Right lobe of liver (tissue), 6 donors: ENCODE results near the gene TARBP1. TPM values are rescaled to one million over a fixed set of nuclear protein-coding genes. Genes with fewer than 3 reads are reported as not detected.

Experiments
- ATAC-seq, 4 donors: fragments of 200-7000 bp; cut with Tn5 transposase; one replicate each; pipeline ENCODE4 v1.9.1; 2020; ENCODE audit warnings: mild to moderate bottlenecking in 4 of 4, moderate library complexity in 4 of 4
- DNase-seq, 3 donors: peaks; one replicate each; pipeline ENCODE4 v3.0.0-alpha.2; 2020
- H3K27ac ChIP-seq, 3 donors: fragments of 200-600 bp; one replicate each; pipeline ENCODE4 v1.8.0; 2022
- H3K27me3 ChIP-seq, 2 donors: fragments of 200-600 bp; one replicate each; pipeline ENCODE4 v1.8.0; 2022
- H3K36me3 ChIP-seq, 4 donors: fragments of 200-600 bp; sonication (generic) in 1 of 4; one replicate each; pipeline versions ENCODE4 v1.5.1 to v1.8.0; 2017 to 2022; ENCODE audit warnings: control low read depth in 1 of 4
- H3K4me1 ChIP-seq, 4 donors: fragments of 200-600 bp; sonication (generic) in 1 of 4; one replicate each; pipeline versions ENCODE4 v1.5.1 to v1.8.0; 2017 to 2022; ENCODE audit warnings: control low read depth in 1 of 4
- H3K4me3 ChIP-seq, 3 donors: fragments of 200-600 bp; one replicate each; pipeline ENCODE4 v1.8.0; 2022
- H3K9me3 ChIP-seq, 4 donors: fragments of 200-600 bp; sonication (generic) in 1 of 4; one replicate each; pipeline versions ENCODE4 v1.5.1 to v1.8.0; 2017 to 2022; ENCODE audit warnings: control low read depth in 1 of 4
- CTCF ChIP-seq, 4 donors: fragments of 200-600 bp in 3 of 4; fragments of 450-650 bp in 1 of 4; IDR thresholded peaks; one replicate each; pipeline versions ENCODE4 v1.5.1 to v1.8.0; 2016 to 2022; ENCODE audit warnings: antibody characterized with exemption in 4 of 4, mild to moderate bottlenecking in 2 of 4
- POLR2A ChIP-seq: fragments of 450-650 bp; IDR thresholded peaks from one replicate; pipeline ENCODE4 v1.6.1; 2017; ENCODE audit warnings: antibody characterized with exemption, mild to moderate bottlenecking
- WGBS: methylation state at CpG from one replicate; pipeline ENCODE4 v1.1.6; 2018; ENCODE audit warnings: low coverage, low lambda C conversion rate; ENCODE audit not compliant: insufficient coverage; ENCODE audit errors: missing lambda C conversion rate; 5-methylcytosine and 5-hydroxymethylcytosine counted together
- intact Hi-C, 2 donors: fragments of 100-400 bp; cut with DNase I; formaldehyde crosslinking; loops; one replicate each; pipeline versions ENCODE4 v1.11.2 to v1.14.1; 2022
- total RNA-seq, 6 experiments: library from RNA; depleted of rRNA in 2 of 6; stranded (reverse); fragments of >200 nt in 2 of 6; fragmentation: NEBNext Ultra II Directional in 3 of 6; extraction: Animal tissue kit (Norgen Biotek cat#: 25700) in 3 of 6; gene quantifications; one replicate each; pipeline versions ENCODE4 v1.1.0 to v1.2.4, GENCODE V29; 2016 to 2023
- donor health status: DM: no; HTN: yes; CAD: no.
- donor health status: DM: no; HTN: no; CAD: no.
- donor health status: DM: no; HTN: no; CAD: no.
- donor health status: DM: no; HTN: yes; CAD: no.
- donor health status: DM: no; HTN: yes; CAD: no.

TARBP1 gene
- total RNA-seq, 6 experiments from 2014 or later = 7.2 to 16.7 (median 8.0) TPM

- TF ChIP-seq POLR2A = peak; percentile 89
- no peak for TF ChIP-seq CTCF (IDR thresholded peaks at IDR 0.05)
- Histone ChIP-seq H3K36me3 (peaks cover 0 to 17% (median 8%) of the 10 kb centered on the region in 4 donors), H3K27ac (peak within 1 kb of the TSS; percentile 90 to 99 (median 97)), H3K4me1 (peaks cover 0 to 19% (median 5%) of the 10 kb centered on the region in 4 donors), H3K4me3 (peak within 1 kb of the TSS; percentile 66 to 80 (median 78)), H3K27me3 (no peaks in the 10 kb centered on the region), H3K9me3 (no peaks in the 10 kb centered on the region)
- intact Hi-C loops = no loop called here
- ATAC-seq = peak; percentile 93
- WGBS = under 1% methylated on average over 33 of the region's 62 CpGs
- DNase-seq = peak; percentile 89 to 92 (median 91)
Measured at GRCh38 chr1:234373064-234373958, 105.7 kb downstream of the TARBP1 start, which contains the start of gene COA6. Gene COA6 (plus strand): TSS chr1:234373456. CDS start chr1:234373467, 11 bp downstream.

- TF ChIP-seq CTCF (IDR thresholded peaks at IDR 0.05) = no peak
- H3K27ac ChIP-seq = peak overlapping the region; percentile 5 to 97 (median 90)
- H3K4me3 ChIP-seq = peak overlapping the region; percentile 66 to 80 (median 78)
- H3K9me3 ChIP-seq = no peaks in the 10 kb centered on the region
- no peaks in the 10 kb centered on the region for H3K27me3 ChIP-seq
- peaks cover 0 to 19% (median 5%) of the 10 kb centered on the region in 4 donors for H3K4me1 ChIP-seq
- intact Hi-C loops = no loop called here
- 17% methylated on average over 9 of the region's 9 CpGs for WGBS
- ATAC-seq = no peak
- peaks cover 0 to 10% (median 4%) of the 10 kb centered on the region in 4 donors for H3K36me3 ChIP-seq
- no peak for DNase-seq
Measured at GRCh38 chr1:234372011-234372757, 106.8 kb downstream of the TARBP1 start.

- Histone ChIP-seq H3K4me3 (peak overlapping the region in 2 of 3 donors; percentile 1 to 9), H3K27me3 (no peaks in the 10 kb centered on the region), H3K36me3 (peaks cover 0 to 6% (median 3%) of the 10 kb centered on the region in 4 donors), H3K27ac (peak overlapping the region in 2 of 3 donors; percentile 5 to 32), H3K9me3 (no peaks in the 10 kb centered on the region), H3K4me1 (peaks cover 0 to 19% (median 5%) of the 10 kb centered on the region in 4 donors)
- DNase-seq = no peak
- WGBS = 21% methylated on average over 2 of the region's 2 CpGs
- intact Hi-C loops = no loop called here
- peak; percentile 46 to 68 (median 58) for ATAC-seq
- no peak for TF ChIP-seq POLR2A
- TF ChIP-seq CTCF (IDR thresholded peaks at IDR 0.05) = no peak
Measured at GRCh38 chr1:234371414-234371813, 107.6 kb downstream of the TARBP1 start.

GRCh38 chr1:234369784-234370183 is 109.2 kb downstream of the TARBP1 start:
- DNase-seq (no peak), ATAC-seq (no peak)
- intact Hi-C loops = no loop called here
- H3K36me3 ChIP-seq = no peaks in the 10 kb centered on the region
- H3K4me3 ChIP-seq = no peak overlapping the region
- no peaks in the 10 kb centered on the region for H3K27me3 ChIP-seq
- WGBS = 64% methylated on average over 1 of the region's 1 CpG
- H3K4me1 ChIP-seq = peaks cover 0 to 19% (median 5%) of the 10 kb centered on the region in 4 donors
- H3K27ac ChIP-seq = no peak overlapping the region
- no peak for TF ChIP-seq CTCF (IDR thresholded peaks at IDR 0.05)
- TF ChIP-seq POLR2A = no peak
- H3K9me3 ChIP-seq = no peaks in the 10 kb centered on the region
